ENCODE measurements around the gene FRS3.

Gene FRS3

GRCh38 chr6:41724586-41725501 lies 54.9 kb downstream of the FRS3 start:
- DNase-seq = no peak

DNA sequence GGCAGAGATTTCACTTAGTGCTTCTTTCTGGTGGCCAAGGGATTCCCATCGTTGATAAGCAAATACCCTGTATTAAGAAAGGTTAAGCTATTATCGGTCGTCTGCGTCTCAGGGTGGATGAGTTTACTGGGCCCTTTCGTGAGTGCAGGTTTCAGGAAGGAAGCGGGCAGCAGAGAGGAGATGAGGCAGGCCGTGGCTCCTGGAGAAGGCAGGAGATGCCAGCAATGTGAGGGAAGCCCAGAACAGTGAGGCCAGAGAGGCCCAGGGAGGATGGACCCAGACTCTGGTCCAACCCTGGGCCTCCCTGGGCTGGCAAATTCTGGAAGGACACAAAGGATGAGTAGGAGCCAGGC lies 55.5 kb downstream of the FRS3 start:
- no peak for DNase-seq

DNA sequence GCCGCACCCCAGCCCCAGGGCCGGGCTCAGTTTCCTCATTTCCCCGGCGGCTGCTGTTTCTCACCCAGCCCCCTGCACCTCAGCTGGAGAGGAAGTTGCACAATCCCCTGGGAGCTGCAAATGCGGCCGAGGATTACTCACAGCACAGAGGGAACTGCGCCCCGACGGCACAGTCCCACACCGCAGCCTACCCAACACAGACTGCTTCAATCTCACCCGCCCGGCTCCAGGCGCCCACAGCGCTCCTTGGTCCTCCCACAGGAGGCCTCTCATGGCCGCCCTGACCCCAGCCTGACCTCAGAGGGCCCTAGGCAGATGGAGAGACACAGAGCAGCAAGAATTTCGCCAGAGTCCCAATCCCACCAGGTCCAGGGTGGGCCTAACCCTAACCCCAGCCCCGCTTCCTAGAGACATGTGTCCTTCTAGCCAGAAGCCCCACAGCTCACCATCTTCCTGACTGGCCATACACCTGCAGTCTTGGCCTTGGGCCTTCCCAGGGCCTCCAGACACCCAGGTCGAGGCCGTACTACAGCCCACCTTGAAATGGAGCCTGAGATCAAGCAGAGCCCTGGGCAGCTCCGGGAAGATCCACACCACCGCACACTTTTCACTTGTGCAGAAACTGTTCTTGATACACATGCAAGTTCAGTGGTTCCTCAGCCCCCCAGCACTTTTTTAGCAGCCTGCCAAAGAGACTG lies 56.0 kb downstream of the FRS3 start:
- DNase-seq = peak; percentile 41

GRCh38 chr6:41722969-41723529 lies 56.7 kb downstream of the FRS3 start:
- no peak for DNase-seq

DNA sequence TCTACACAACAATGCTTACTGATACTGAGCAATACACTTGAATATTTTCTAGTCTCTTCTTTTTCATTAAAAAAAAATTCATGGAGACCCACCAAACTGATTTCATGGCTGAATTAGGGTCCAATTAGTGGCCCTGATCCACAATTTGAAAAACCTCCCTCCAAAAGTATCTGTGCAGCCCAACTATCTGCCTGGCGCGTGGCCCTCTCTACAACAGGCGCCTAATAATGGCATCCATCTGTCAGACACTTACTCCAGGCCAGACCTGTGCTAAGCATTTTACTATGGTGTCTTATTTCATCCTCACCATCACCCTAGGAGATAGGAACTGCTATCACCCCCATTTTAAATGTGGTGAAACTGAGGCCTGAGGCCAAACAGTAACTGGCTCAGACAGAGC lies 58.3 kb downstream of the FRS3 start:
- no peak for DNase-seq

DNA sequence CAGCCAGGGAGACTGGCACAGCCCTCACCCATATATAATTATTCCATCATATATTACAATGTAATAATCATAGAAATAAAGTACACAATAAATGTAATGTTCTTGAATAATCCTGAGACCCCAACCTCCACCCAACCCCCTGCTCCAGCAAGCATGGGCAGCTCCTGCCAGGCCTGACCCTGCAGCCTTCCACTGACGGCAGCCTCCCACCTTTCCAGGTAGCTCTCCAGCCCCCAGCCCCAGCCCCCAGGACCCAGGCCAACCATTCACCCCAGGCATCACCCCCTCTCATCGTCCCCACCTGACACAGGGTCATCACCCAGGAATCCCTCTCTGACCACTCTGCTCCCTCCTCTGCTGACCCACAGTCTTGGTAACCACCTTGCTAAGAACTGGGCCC lies 58.9 kb downstream of the FRS3 start:
- DNase-seq = no peak

DNA sequence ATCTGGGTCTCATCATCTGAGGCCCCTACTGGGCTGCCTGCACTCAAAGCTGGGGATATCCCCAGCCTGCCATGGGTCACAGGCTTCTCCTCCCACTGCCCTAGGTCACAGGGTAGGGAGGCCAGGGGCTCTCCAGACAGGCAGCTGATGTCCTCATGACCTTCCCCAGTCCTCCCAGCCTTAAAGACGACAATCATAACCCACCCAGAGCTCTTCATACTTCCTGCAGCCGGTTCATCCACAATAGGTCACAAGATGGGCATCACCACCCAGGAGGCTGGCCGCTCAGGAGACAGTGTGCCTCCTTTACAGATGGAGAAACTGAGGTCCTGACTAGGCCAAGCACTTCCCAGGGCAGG lies 59.5 kb downstream of the FRS3 start:
- DNase-seq = no peak

All from NCI-H1436 treated with DMSO at 0.1 percent for 48 hours (cell line).